ENCODE data around the gene SLC8A2.

SLC8A2 gene

GRCh38 chr19:47447470-47448359, 24.0 kb downstream of the SLC8A2 start:
- Histone ChIP-seq H3K9me3 (ENCODE audit: severe bottlenecking) (no peaks in the 10 kb centered on the region), H3K4me3 (ENCODE audit: low read depth, low read length) (no peak overlapping the region), H3K27ac (no peak overlapping the region), H3K27me3 (ENCODE audit: insufficient read depth, low read depth, severe bottlenecking) (no peaks in the 10 kb centered on the region), H3K36me3 (peaks cover 26% of the 10 kb centered on the region)
- TF ChIP-seq CTCF (IDR thresholded peaks at IDR 0.05; ENCODE audit: low read depth, low read length): no peak
- peak; percentile 39 for DNase-seq

GRCh38 chr19:47446534-47447469, 24.9 kb downstream of the SLC8A2 start:
- TF ChIP-seq CTCF (IDR thresholded peaks at IDR 0.05; ENCODE audit: low read depth, low read length): no peak
- no peak for DNase-seq
- H3K36me3 ChIP-seq: peaks cover 25% of the 10 kb centered on the region
- no peaks in the 10 kb centered on the region for H3K9me3 ChIP-seq (ENCODE audit: severe bottlenecking)
- H3K27ac ChIP-seq: no peak overlapping the region
- no peak overlapping the region for H3K4me3 ChIP-seq (ENCODE audit: low read depth, low read length)
- H3K27me3 ChIP-seq (ENCODE audit: insufficient read depth, low read depth, severe bottlenecking): no peaks in the 10 kb centered on the region

GRCh38 chr19:47445937-47446402, 25.7 kb downstream of the SLC8A2 start:
- Histone ChIP-seq H3K4me3 (ENCODE audit: low read depth, low read length) (no peak overlapping the region), H3K9me3 (ENCODE audit: severe bottlenecking) (no peaks in the 10 kb centered on the region), H3K27ac (no peak overlapping the region), H3K27me3 (ENCODE audit: insufficient read depth, low read depth, severe bottlenecking) (no peaks in the 10 kb centered on the region), H3K36me3 (peaks cover 21% of the 10 kb centered on the region)
- no peak for DNase-seq
- no peak for TF ChIP-seq CTCF (IDR thresholded peaks at IDR 0.05; ENCODE audit: low read depth, low read length)

GRCh38 chr19:47445527-47445926, 26.2 kb downstream of the SLC8A2 start:
- Histone ChIP-seq H3K9me3 (ENCODE audit: severe bottlenecking) (no peaks in the 10 kb centered on the region), H3K36me3 (peaks cover 21% of the 10 kb centered on the region), H3K27me3 (ENCODE audit: insufficient read depth, low read depth, severe bottlenecking) (no peaks in the 10 kb centered on the region), H3K4me3 (ENCODE audit: low read depth, low read length) (no peak overlapping the region), H3K27ac (no peak overlapping the region)
- no peak for TF ChIP-seq CTCF (IDR thresholded peaks at IDR 0.05; ENCODE audit: low read depth, low read length)
- DNase-seq: no peak

- Histone ChIP-seq H3K27ac (no peak overlapping the region), H3K27me3 (ENCODE audit: insufficient read depth, low read depth, severe bottlenecking) (no peaks in the 10 kb centered on the region), H3K36me3 (peaks cover 19% of the 10 kb centered on the region), H3K4me3 (ENCODE audit: low read depth, low read length) (no peak overlapping the region), H3K9me3 (ENCODE audit: severe bottlenecking) (no peaks in the 10 kb centered on the region)
- no peak for DNase-seq
- no peak for TF ChIP-seq CTCF (IDR thresholded peaks at IDR 0.05; ENCODE audit: low read depth, low read length)
Measured at GRCh38 chr19:47444388-47444821, 27.3 kb downstream of the SLC8A2 start.

All from WERI-Rb-1 (cell line).